HFF-Myc (cell line): ENCODE data around the gene KLF14.

ENCODE experiments used
- DNase-seq: peaks from one replicate; pipeline ENCODE4 v3.0.0-alpha.2; 2011; ENCODE audit warnings: low read depth; ENCODE audit errors: extremely low read depth
- H3K4me3 ChIP-seq: replicated peaks from 2 replicates; pipeline ENCODE4 v1.5.1; 2011; ENCODE audit warnings: low read depth, mild to moderate bottlenecking, control low read depth, low read length
- CTCF ChIP-seq: IDR thresholded peaks from 2 replicates; pipeline ENCODE4 v1.5.1; 2012; ENCODE audit warnings: mild to moderate bottlenecking, low read depth, low read length, control low read depth; ENCODE audit errors: missing control alignments

KLF14 gene

GRCh38 chr7:130756316-130756715 is 22.3 kb upstream of the KLF14 start:
- DNase-seq: no peak
- no peak overlapping the region for H3K4me3 ChIP-seq
- TF ChIP-seq CTCF: no peak

GRCh38 chr7:130752424-130752823 is 18.4 kb upstream of the KLF14 start:
- DNase-seq: no peak

GRCh38 chr7:130750755-130751154 is 16.7 kb upstream of the KLF14 start:
- H3K4me3 ChIP-seq: no peak overlapping the region
- no peak for DNase-seq
- TF ChIP-seq CTCF: no peak

More at GRCh38 chr7:130752424-130752823, 18.4 kb upstream of the KLF14 start:
- no peak for TF ChIP-seq CTCF
- H3K4me3 ChIP-seq: no peak overlapping the region

GRCh38 chr7:130748531-130749389 is 14.8 kb upstream of the KLF14 start:
- H3K4me3 ChIP-seq: no peak overlapping the region
- no peak for DNase-seq
- no peak for TF ChIP-seq CTCF

GRCh38 chr7:130741331-130741995 is 7.5 kb upstream of the KLF14 start:
- no peak for TF ChIP-seq CTCF
- DNase-seq: no peak

GRCh38 chr7:130740606-130741005 is 6.6 kb upstream of the KLF14 start:
- DNase-seq: no peak
- TF ChIP-seq CTCF: no peak
- no peak overlapping the region for H3K4me3 ChIP-seq

More at GRCh38 chr7:130741331-130741995, 7.5 kb upstream of the KLF14 start:
- no peak overlapping the region for H3K4me3 ChIP-seq
